Measurements from ENCODE around the gene NUP54.

Gene NUP54

DNA sequence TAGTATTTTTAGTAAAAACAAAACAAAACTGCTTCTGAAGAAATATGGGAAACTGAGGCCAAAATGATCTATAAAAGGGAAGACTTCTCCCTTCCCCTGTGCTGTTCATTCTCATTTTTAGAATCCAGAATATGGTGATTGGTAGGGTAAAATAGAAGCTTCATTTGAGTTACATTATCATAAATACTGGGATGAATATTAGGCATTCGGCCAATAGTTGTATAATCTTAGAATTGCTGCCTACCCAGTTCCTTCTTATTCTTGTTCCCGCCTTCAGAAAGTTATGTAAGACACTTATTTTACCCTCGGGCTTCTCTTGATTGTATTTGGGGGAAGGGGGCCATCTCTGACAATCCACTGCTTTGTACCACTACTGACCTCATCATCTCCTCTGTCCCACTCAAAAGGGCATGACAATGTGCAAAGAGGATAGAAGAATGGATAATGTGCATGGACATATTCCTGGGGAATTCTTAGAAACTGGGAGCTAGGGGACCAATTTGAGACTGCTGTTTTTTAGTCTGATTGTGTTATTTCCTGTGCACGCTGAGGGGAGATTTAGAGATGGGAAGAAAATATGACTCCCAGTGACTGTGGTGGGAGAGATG, 73.1 kb downstream of the NUP54 start:
- TF ChIP-seq, protein P1, sequence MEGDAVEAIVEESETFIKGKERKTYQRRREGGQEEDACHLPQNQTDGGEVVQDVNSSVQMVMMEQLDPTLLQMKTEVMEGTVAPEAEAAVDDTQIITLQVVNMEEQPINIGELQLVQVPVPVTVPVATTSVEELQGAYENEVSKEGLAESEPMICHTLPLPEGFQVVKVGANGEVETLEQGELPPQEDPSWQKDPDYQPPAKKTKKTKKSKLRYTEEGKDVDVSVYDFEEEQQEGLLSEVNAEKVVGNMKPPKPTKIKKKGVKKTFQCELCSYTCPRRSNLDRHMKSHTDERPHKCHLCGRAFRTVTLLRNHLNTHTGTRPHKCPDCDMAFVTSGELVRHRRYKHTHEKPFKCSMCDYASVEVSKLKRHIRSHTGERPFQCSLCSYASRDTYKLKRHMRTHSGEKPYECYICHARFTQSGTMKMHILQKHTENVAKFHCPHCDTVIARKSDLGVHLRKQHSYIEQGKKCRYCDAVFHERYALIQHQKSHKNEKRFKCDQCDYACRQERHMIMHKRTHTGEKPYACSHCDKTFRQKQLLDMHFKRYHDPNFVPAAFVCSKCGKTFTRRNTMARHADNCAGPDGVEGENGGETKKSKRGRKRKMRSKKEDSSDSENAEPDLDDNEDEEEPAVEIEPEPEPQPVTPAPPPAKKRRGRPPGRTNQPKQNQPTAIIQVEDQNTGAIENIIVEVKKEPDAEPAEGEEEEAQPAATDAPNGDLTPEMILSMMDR (IDR thresholded peaks at IDR 0.05; ENCODE audit: low read depth, low read length) = no peak
- DNase-seq (ENCODE audit: extremely low read depth, low read depth) = no peak

DNA sequence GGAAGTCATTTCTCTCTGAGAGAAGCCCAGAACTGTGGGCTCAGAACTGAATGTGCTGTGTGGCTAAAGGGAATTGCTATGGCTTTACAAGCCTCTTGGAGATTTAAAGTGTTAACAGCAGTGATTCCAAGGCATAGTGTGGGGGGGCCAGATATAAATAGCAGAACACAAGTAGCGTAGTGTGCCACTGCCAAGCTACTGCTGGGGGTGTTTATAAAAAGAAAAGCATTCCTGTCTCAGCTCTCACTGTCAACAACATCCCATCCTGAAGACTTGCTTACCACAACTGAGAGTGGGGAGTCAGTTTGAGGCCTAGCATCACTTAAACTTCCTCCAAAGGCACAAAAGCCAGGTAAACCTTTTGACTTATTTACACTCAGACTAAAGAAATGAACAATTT, 73.7 kb downstream of the NUP54 start, which contains the start of gene ART3:
Gene ART3 (plus strand): TSS at position 242 of the 400 bp plus-strand sequence. CDS start 1,181 bp downstream, outside the sequence.
- DNase-seq (ENCODE audit: extremely low read depth, low read depth) = no peak
- TF ChIP-seq, protein P1 (IDR thresholded peaks at IDR 0.05; ENCODE audit: low read depth, low read length) = no peak

DNA sequence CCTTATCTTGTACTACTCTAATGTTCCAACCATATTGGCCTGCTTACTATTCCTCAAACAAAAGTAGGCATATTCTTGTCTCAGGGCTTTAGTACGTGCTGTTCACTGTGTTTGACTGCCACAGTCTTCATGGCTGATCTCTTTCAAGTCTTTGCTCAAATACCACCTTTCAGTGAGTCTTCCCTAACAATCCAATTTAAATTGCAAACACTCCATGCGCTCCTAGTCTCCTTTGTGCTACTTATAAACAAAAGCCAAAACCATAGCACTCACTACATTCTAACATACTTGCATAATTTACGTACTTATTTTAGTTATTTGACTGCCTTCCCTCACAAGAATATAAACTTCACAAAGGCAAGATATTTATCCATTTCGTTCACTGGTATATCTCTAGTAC, 75.4 kb downstream of the NUP54 start:
- DNase-seq (ENCODE audit: extremely low read depth, low read depth) = no peak
- TF ChIP-seq, protein P1 (IDR thresholded peaks at IDR 0.05; ENCODE audit: low read depth, low read length) = no peak

DNA sequence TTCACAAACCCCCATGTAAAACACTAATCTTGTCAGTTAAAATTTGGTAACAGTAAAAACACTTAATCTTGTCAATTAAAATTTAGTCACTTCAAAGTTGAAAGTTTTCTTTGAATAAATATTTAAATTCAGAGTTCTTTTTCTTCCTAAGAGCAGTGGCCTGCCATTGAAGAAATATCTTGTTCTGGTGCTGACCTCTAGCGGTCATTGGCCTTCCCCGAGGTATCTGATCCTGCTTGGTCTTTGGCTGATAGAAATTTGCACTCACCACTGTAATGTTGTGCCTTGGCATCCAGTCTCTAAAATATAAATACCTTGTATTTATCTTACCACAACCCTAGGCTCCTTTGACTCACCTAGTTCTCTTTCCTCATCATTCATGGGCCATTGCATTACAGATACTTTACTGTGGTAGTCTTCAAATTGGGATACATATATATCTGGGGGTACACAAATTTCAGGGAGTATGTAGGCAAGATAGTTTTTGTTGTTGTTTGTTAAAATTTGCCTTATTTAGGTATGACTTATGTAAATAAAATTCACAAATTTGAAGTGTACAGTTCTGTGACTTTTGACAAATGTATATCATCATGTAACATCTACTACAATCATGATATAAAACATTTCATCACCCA, 80.4 kb downstream of the NUP54 start:
- TF ChIP-seq, protein P1 (IDR thresholded peaks at IDR 0.05; ENCODE audit: low read depth, low read length) = peak; percentile 91
- peak; percentile 47 for DNase-seq (ENCODE audit: extremely low read depth, low read depth)

DNA sequence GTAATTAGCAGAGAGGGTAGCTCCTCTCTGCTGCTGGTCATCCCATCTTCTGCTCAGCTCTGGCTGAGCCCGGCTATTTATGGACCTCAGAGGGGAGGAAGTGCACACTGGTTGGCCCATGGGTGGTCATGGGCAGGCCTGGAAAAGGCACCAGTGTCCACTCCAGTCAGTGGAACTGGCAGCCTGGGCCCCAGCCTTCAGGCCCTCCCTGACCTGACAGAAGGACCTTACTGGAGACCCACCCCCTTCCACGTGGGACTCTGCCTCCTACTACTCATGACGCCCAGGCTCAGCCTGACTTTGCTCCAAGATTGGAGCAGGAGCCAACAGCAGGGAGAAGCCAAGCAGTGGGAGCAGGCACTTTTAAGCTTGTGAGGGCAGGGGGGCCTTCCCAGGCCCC, 81.7 kb downstream of the NUP54 start:
- TF ChIP-seq, protein P1 (IDR thresholded peaks at IDR 0.05; ENCODE audit: low read depth, low read length) = no peak
- no peak for DNase-seq (ENCODE audit: extremely low read depth, low read depth)
